GM21825 (cell line): ENCODE data around the gene MBLAC1.

ENCODE experiments used
- ATAC-seq: cut with Tn5 transposase; IDR thresholded peaks from one replicate; pipeline ENCODE4 v1.9.1; 2021; ENCODE audit warnings: mild to moderate bottlenecking, moderate library complexity; ENCODE audit not compliant: unreplicated experiment

MBLAC1 gene

DNA sequence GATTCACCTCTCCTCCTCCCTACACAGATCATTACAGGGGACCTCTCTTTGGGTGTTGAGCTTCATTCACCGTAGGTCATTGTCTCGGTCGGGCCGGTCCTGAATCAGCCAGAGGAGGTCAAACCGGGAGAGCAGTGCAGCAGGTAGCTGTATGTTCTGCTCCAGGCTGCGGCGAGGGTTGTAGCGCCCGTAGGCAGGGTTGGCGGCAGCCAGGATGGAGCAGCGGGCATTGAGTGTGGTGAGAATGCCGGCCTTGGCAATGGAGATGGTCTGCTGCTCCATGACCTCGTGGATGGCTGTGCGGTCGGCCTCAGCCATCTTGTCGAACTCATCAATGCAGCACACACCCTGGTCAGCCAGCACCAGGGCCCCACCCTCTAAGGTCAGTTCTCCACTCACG lies 31.1 kb upstream of the MBLAC1 start:
- no peak for ATAC-seq

DNA sequence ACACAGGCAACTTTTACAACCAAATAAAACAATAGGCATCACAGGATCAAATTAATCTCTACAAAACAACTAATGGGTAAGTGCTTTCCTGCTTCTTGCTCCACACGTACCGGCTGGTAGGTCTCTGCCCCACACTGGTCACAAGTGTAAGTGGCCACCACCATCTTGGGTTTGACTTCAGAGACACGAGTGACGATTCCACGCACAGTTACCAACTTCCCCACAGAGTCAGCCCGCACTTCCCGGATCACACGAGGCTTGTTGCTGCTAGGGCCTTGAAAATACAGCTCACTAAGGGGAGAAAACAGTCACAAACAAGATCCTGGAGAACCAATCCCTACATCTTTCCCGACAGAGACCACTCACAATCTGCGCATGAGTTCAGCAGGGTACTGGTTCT lies 27.9 kb upstream of the MBLAC1 start:
- no peak for ATAC-seq

GRCh38 chr7:100099452-100099851 lies 27.3 kb upstream of the MBLAC1 start:
- no peak for ATAC-seq

GRCh38 chr7:100100420-100101015 lies 26.2 kb upstream of the MBLAC1 start:
- ATAC-seq = peak; percentile 67

- peak; percentile 82 for ATAC-seq
These were observed 25.5 kb upstream of the MBLAC1 start, which contains the start of the genes AP4M1 and MCM7 for GRCh38 chr7:100101016-100101862. Gene AP4M1 (plus strand): TSS chr7:100101643. CDS start chr7:100101715, 72 bp downstream. Gene MCM7 (minus strand): TSS chr7:100101397. CDS start chr7:100101294, 103 bp downstream.

DNA sequence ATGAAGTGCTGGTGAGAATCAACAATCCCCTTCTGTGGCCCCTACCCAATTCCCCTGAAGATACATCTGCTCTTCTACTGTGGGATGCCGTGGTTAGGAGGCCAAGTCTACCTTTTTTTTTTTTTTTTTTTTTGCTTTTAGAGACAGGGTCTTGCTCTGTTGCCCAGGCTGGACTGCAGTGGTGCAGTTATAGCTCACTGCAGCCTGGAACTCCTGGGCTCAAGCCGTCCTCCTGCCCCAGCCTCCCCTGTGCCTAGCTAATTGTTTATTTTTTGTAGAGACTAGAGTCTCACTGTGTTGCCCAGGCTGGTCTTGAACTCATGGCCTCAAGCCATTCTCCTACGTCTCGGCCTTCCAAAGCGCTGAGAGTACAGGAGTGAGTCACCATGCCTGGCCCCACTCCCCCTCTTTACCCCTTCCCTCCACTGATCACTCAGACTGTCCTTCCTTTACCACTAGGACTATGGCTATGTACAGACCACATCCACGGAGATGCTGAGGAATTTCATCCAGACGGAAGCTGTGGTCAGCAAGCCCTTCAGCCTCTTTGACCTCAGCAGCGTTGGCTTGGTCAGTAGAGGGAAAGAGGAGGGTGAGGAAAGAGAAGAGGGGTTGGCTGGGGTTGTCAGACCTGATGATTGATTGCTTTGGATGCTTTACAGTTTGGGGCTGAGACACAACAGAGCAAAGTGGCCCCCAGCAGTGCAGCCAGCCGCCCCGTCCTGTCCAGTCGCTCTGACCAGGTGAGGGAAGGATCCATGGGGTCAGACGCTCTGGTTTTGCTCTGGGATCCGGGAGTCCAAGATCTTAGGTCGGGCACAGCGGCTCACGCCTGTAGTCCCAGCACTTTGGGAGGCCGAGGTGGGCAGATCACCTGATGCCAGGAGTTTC lies 23.6 kb upstream of the MBLAC1 start:
- no peak for ATAC-seq

- no peak for ATAC-seq
These were observed 21.2 kb upstream of the MBLAC1 start for GRCh38 chr7:100105534-100105933.

DNA sequence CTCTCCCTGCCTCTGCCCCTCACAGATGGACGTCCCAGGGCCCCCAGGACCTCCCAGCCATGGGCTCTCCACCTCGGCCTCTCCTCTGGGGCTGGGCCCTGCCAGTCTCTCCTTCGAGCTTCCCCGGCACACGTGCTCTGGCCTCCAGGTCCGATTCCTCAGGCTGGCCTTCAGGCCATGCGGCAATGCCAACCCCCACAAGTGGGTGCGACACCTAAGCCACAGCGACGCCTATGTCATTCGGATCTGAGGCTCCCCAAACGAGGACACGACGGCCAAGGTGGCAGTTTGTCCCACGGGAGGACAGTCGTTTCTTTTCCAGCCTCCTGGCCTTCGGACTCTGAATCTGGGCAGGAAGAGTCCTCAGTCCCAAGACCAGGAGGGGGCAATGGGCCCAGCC lies 20.1 kb upstream of the MBLAC1 start:
- ATAC-seq = no peak

DNA sequence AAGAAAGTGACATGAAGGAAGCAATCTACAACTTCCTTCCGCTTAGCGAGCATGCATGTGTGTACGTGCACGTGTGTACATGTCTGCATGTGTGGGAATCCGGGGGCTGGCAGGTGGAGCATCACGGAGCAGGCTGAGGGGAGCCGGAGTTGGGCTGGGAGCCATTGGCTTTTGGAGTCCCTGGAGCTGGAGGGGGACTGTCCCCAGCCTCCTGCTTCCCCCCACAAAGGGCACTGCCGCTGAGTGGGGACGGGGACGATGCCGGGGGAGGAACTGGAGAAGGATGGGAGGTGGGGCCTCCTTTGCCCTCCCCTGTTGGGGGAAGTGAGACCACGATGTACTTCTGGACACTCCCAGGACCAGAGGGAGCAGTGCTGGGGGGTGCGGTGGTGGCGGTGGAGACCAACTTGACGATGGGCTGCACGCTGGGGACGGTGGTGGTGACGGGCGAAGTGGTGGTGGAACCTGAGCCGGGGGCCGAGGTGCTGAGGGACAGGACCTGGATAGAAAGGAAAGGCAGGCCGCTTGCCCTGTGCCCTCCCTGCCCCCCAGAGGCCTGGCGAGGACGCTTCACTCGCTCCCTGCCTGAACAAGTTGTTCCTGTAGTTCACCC lies 19.5 kb upstream of the MBLAC1 start:
- no peak for ATAC-seq

DNA sequence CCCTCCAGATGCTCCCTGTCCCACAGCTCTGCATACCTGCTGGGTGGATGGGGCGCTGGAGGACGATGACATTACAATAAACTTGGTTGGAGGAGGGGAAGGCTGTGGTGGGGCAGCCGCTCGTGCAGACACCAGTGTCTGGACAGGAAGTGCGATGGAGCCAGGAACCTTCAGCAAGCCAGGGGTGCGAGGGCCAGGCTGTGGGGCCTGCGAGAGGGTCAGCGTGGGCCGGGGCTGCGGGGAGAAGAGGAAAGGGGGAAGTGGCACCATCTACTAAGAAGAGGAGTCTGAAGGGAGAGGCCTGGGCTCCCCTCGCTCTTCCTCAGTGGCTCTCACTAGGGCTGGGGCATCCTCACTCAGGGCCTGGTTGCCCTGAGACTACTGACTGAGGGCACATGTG lies 18.9 kb upstream of the MBLAC1 start:
- ATAC-seq = no peak

DNA sequence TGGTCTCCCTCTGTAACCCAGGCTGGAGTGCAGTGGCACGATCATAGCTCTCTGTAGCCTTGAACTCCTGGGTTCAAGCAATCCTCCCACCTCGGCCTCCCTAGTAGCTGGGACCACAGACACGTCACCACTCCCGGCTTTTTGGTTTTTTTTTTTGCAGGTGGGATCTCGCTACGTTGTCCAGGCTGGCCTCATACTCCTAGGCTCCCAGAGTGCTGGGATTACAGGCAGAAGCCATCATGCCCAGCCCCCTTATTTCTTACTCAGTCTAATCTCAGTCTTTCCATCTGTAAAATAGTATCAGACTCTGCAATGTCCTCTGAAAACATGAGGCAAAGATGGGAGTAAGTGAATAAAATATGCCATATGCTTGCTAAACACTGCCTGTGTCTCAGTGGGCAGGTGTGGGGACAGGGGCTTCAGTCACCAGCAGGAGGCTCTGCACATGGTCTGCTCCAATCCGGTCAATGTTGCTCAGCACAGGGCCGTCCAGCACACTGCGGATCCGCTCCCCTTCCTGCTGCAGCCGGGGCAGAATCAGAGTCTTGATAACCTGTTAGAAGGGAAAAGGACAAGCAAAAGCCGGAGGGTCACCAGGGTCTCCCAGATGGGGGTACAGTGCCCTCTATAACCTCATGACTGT lies 17.1 kb upstream of the MBLAC1 start:
- no peak for ATAC-seq

- no peak for ATAC-seq
These were observed 15.6 kb upstream of the MBLAC1 start for GRCh38 chr7:100111156-100111555.

DNA sequence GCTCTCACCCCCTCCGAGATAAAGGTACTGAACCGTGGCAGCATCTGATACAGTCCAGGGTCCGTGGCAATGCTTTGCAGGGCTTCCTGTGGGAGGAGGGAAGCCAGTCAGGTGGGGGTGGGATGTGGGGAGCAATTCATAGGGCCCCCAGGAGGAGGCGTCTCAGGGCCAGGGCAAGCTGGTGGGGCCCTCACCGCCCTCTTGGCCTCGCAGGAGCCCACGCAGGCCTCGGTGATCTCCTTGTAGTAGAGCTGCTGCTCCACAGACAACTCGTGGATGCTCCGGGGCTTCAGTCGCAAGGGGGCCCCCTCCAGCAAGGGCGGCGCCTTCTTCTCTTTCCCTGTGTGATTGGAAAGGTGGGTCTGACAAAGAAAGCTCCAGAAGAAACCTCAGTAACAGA lies 14.9 kb upstream of the MBLAC1 start:
- ATAC-seq = no peak

GRCh38 chr7:100115026-100115425 lies 11.7 kb upstream of the MBLAC1 start:
- ATAC-seq = no peak

DNA sequence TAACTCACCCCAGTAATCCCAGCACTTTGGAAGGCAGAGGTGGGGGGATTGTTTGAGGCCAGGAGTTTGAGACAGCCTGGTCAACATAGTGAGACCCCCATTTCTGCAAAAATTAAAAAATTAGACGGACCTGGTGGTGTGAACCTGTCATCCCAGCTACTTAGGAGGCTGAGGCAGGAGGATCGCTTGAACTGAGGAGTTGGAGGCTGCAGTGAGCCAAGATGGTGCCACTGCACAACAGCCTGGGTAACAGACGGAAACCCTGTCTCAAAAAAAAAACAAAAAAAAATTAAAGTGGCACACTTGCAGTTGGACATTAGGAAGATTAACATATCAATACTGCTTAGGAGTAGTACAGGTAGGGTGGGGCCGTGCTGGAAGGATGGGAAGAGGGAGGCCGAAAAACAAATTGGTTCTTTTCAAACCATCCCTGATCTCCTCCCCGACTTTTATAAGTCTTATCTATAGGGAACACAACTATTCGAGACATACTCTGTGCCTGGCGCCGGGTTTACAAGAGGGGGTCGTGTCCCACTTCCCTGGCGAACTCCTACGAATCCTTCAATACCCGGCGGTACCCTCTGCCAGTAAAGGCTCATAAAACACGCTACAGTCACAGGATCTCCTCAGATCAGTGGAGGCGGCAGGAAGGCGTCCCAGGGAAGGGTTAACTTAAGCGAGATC lies 8.2 kb upstream of the MBLAC1 start:
- no peak for ATAC-seq

DNA sequence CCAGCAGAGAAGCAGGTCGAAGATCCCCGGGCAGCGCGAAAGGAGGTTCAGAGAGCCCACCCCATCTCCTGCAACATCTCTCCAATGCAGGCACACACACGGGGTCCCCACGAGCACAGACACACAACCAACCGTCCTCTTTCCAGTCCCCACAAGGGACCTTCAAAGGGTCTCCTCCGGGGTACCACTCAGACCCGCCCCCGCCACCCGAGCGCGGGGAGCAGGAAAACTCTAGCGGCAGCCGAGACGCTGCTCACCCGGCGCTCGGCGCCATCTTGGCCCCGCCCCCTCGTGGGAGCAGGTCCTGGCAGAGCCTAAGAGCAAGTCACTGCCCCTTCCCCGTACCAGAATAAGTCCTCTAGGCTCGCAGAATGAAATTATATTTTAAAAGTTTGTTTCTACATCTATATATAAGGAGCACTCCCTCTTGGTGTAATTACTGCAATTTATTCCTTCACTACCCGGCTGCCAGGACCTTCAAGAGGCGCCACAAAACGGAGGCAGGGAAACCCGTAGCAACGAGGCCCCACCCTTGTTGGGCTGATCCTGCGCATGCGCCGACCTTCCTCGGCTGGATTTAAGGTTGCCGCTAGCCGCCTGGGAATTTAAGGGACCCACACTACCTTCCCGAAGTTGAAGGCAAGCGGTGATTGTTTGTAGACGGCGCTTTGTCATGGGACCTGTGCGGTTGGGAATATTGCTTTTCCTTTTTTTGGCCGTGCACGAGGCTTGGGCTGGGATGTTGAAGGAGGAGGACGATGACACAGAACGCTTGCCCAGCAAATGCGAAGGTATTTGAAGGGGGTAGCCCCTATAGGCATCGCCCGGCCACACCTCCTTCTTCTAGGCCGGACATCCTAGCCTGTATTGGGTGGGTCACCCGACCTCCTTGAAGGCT lies 7.4 kb upstream of the MBLAC1 start, which contains the start of the genes CNPY4 and TAF6:
CNPY4 (plus strand) TSS at position 563 of the 898 bp plus-strand sequence; CDS start at position 674, 111 bp downstream.
TAF6 (minus strand) TSS at position 287 of the 898 bp plus-strand sequence. CDS start 5,149 bp downstream, outside the sequence.
- peak; percentile 66 for ATAC-seq

GRCh38 chr7:100119970-100120732 lies 6.6 kb upstream of the MBLAC1 start:
- ATAC-seq = peak; percentile 35

GRCh38 chr7:100120733-100121036 lies 6.1 kb upstream of the MBLAC1 start:
- no peak for ATAC-seq
